ENCODE measurements around the gene TRIM40.

Gene TRIM40

DNA sequence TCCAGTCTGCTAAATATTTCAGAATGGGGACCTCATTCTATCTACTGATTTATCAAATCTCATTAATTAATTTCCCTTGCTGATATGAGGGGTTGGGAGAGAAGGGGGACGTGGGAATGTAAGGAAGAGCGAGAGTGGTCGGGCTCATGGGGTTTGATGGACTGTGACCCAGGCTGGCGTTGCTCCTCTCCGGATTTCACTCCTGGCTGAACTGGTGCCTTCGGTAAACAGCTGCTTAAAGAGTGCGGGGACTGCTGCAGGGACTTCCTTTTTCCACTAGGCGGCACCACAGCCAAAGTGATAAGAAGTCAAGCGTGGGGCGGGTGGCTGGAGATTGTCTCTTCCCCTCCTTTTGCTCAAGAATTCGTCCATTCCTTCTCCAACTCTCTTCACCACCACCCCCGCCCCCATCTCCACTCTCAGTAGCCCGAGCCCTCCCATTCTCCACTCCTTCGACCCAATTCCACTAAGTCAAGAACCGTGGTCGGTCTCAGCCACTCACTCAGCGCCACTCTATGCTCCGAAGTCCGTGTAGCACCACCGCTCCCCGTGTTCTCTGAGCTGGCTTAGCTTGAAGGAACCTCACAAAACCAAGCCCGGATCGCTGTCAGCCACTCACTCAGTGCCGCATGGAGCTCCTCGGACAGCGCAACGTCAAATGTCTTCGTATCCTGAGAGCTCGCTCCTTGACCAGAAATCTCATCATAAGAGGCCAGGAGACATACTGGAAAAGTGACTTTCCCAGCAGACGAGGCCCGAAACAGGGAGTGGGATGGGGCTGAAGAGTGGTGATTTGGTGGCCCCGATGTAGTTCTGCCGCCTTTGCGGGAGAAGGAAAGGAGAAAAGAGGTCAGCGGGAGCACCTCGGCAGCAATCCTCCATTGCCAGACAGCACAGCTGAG lies 32.7 kb upstream of the TRIM40 start:
- TF ChIP-seq, protein P1, sequence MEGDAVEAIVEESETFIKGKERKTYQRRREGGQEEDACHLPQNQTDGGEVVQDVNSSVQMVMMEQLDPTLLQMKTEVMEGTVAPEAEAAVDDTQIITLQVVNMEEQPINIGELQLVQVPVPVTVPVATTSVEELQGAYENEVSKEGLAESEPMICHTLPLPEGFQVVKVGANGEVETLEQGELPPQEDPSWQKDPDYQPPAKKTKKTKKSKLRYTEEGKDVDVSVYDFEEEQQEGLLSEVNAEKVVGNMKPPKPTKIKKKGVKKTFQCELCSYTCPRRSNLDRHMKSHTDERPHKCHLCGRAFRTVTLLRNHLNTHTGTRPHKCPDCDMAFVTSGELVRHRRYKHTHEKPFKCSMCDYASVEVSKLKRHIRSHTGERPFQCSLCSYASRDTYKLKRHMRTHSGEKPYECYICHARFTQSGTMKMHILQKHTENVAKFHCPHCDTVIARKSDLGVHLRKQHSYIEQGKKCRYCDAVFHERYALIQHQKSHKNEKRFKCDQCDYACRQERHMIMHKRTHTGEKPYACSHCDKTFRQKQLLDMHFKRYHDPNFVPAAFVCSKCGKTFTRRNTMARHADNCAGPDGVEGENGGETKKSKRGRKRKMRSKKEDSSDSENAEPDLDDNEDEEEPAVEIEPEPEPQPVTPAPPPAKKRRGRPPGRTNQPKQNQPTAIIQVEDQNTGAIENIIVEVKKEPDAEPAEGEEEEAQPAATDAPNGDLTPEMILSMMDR (IDR thresholded peaks at IDR 0.05; ENCODE audit: insufficient read depth, missing control alignments), result peak; percentile 84
- FAIRE-seq, result no peak
- peak; percentile 63 for DNase-seq (ENCODE audit: insufficient read length, low spot score)

DNA sequence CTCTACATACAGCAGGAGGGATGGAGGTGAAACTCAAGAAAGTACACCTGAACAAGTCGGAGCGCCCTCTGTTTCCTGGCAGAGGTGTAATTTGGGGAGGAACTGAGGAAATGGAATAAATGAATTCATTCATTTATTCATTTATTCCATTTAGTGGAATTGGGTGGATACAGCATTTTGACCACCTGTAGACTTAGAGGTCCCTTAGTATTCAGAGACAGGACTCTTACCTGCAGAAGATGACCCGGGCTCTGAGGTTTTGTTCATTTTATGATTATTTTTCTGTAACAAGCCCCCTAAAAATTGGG lies 32.1 kb upstream of the TRIM40 start:
- FAIRE-seq (no peak), DNase-seq (ENCODE audit: insufficient read length, low spot score) (no peak)
- TF ChIP-seq, protein P1 (IDR thresholded peaks at IDR 0.05; ENCODE audit: insufficient read depth, missing control alignments), result no peak

DNA sequence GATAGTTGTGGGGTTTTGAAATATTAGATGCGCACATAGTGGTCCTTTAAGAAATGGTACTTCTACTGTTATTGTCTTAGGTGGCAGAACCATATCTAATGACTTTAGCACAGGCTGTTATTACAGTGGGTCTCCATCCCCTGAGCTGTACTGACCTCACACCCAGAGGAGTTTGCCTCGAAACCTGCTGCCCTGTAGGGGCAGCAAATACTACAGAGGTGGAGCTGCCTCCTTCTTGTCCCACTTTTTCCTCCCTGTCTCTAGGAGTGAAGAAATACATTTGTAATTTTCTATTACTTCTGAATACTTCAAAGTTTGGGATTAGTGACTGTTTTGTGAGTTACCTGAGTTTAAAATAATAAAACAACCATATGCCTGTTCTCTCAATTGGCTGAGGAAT lies 31.3 kb upstream of the TRIM40 start:
- TF ChIP-seq, protein P1 (IDR thresholded peaks at IDR 0.05; ENCODE audit: insufficient read depth, missing control alignments), result no peak
- FAIRE-seq (no peak), DNase-seq (ENCODE audit: insufficient read length, low spot score) (no peak)

DNA sequence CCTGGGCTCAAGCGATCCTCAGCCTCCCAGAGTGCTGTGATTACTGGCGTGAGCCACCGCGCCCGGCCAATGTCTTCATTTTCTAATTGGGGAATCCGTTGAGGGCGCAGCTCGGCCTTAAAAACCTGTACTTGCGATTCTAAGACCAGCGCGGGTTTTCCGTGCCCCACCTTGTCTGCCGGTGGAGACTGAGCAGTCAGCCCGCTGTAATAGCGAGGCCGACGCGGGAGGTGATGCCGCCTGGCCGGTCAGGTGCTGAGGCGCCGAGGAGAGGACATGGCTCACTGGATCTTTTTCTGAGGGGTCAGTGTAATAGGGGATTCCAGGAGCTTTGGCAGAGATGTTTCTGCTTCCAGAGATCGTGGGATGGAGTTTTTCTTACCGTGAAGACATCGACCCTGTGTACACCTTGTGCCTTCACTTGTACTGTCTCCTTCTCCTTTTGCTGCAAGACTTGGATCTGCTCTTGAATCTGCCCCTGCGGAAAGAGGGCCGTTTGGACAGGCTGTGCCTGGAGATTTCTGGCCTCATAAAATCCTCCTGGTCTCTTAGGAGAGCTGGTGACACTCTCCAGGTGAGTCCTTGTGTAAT lies 24.6 kb upstream of the TRIM40 start:
- TF ChIP-seq, protein P1 (IDR thresholded peaks at IDR 0.05; ENCODE audit: insufficient read depth, missing control alignments), result no peak
- DNase-seq (ENCODE audit: insufficient read length, low spot score), result no peak
- FAIRE-seq, result no peak

DNA sequence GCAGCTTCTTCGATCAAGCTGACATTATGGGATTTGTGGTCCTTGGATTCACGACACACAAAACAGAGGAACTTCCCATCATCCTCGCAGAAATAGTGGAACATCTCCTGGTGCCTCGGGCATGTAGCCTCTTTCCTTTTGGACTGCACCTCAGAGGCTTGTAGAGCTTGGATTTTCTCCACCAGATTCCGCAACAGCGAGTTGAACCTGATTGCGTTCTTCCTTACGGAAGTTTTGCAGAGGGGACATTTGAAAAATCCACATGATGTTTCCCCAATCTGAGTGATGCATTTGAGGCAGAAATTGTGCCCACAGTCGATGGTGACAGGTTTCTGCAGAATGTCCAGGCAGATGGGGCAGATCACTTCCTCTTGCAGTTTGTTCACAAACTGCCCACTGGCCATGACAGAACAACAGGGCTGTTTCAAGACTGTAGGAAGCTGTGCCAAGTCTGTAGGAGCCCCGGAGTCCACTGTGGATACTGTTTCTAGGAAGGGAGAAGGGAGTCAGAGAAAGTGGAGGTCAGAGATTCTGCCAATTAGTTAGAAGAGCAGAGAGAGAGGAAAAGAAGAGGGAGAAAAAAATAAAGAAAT lies 23.4 kb upstream of the TRIM40 start:
- TF ChIP-seq, protein P1 (IDR thresholded peaks at IDR 0.05; ENCODE audit: insufficient read depth, missing control alignments), result no peak
- no peak for FAIRE-seq

DNA sequence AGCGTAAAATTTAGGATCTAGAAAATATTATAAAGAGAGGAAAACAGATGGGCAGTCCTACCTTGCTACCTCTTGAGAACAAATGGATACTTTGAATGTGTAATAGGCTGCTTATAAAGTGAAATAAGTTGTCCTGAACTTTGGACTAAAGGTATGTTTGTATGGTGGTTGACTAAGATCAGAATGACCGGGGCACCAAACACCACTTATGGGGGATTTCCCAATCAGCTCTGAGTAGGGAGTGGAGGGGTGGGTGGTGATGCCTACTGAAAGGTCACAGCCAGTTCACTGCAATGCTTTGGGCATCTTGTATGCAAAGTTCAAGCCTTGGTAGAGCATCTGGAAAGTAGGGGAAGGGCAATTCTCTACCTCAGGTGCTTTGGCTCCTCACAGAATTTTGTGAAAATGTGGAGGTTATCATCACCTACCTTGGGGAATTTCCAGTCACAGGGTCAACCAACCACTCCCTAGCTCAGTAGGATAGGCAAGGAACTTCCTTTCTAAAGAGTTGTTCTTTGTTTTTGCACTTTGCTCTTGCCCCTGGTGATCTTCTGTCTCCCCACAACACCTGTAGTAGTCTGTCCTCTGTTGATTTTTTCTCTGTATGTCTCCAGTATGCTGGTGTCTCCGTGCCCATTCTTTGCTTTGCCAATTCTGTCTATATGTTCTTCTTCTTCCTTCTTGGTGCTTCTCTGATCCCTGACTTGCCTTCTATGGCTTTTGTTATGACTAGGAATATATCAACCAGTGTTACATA lies 22.8 kb upstream of the TRIM40 start, which contains the start of gene TRIM31:
TRIM31 (minus strand) TSS at position 88 of the 757 bp plus-strand sequence. CDS start 285 bp downstream, outside the sequence.
- TF ChIP-seq, protein P1 (IDR thresholded peaks at IDR 0.05; ENCODE audit: insufficient read depth, missing control alignments), result no peak
- no peak for DNase-seq (ENCODE audit: insufficient read length, low spot score)
- no peak for FAIRE-seq

More for the DNA sequence above, 23.4 kb upstream of the TRIM40 start:
- no peak for DNase-seq (ENCODE audit: insufficient read length, low spot score)
